Epithelial cell of prostate (primary cell): ENCODE measurements around the gene TRIM72.
A peak's percentile ranks its signal among the peaks of the same experiment; 100 is the strongest.
"Not testable (repeated sequence)": the region's sequence is repeated elsewhere in the genome, so short reads cannot be mapped to it uniquely, and the experiment has no call there.

Source experiments
- DNase-seq: peaks from one replicate; pipeline ENCODE4 v3.0.0-alpha.2; 2011; ENCODE audit warnings: low read depth, low spot score
- H3K27ac ChIP-seq: fragments of 450-650 bp; 2 replicates; pipeline ENCODE4 v1.5.1; 2017; ENCODE audit warnings: mild to moderate bottlenecking

Gene TRIM72

GRCh38 chr16:31206776-31207175 is 7.1 kb upstream of the TRIM72 start:
- no peak overlapping the region for H3K27ac ChIP-seq
- DNase-seq, result no peak

GRCh38 chr16:31213342-31213741 is 577 bp upstream of the TRIM72 start:
- H3K27ac ChIP-seq, result no peak overlapping the region
- DNase-seq, result no peak

- no peak overlapping the region for H3K27ac ChIP-seq
- DNase-seq, result no peak
Measured at GRCh38 chr16:31214708-31215286, 878 bp downstream of the TRIM72 start.

GRCh38 chr16:31215287-31216162 is 1.6 kb downstream of the TRIM72 start:
- no peak overlapping the region for H3K27ac ChIP-seq
- no peak for DNase-seq

- no peak within 1 kb of the TSS for H3K27ac ChIP-seq
- DNase-seq, result no peak
Measured at GRCh38 chr16:31216422-31217135, 2.7 kb downstream of the TRIM72 start, which contains the start of gene PYDC1. Gene PYDC1, minus strand, starts transcription at chr16:31217135. Its CDS starts 107 bp downstream, at chr16:31217028.

- no peak overlapping the region for H3K27ac ChIP-seq
- DNase-seq, result no peak
Measured at GRCh38 chr16:31217136-31217530, 3.2 kb downstream of the TRIM72 start.

- H3K27ac ChIP-seq, result no peak overlapping the region
- DNase-seq, result no peak
Measured at GRCh38 chr16:31219154-31219741, 5.3 kb downstream of the TRIM72 start.

GRCh38 chr16:31221357-31222160 is 7.6 kb downstream of the TRIM72 start:
- no peak for DNase-seq
- no peak overlapping the region for H3K27ac ChIP-seq

- DNase-seq, result no peak
- H3K27ac ChIP-seq, result no peak overlapping the region
Measured at GRCh38 chr16:31223044-31223443, 9.1 kb downstream of the TRIM72 start.

GRCh38 chr16:31224092-31224955 is 10.4 kb downstream of the TRIM72 start:
- H3K27ac ChIP-seq, result no peak overlapping the region
- no peak for DNase-seq

- H3K27ac ChIP-seq, result no peak overlapping the region
- no peak for DNase-seq
Measured at GRCh38 chr16:31225193-31225592, 11.3 kb downstream of the TRIM72 start.

GRCh38 chr16:31228206-31228605 is 14.3 kb downstream of the TRIM72 start:
- DNase-seq, result no peak
- H3K27ac ChIP-seq, result no peak overlapping the region

- no peak for DNase-seq
- H3K27ac ChIP-seq, result no peak overlapping the region
Measured at GRCh38 chr16:31229501-31229900, 15.6 kb downstream of the TRIM72 start.

GRCh38 chr16:31238041-31238440 is 24.1 kb downstream of the TRIM72 start:
- no peak for DNase-seq
- no peak overlapping the region for H3K27ac ChIP-seq

GRCh38 chr16:31242206-31242605 is 28.3 kb downstream of the TRIM72 start:
- peak; percentile 16 for DNase-seq
- no peak overlapping the region for H3K27ac ChIP-seq

- DNase-seq, result no peak
- H3K27ac ChIP-seq, result no peak overlapping the region
Measured at GRCh38 chr16:31243734-31244670, 30.1 kb downstream of the TRIM72 start.

- H3K27ac ChIP-seq, DNase-seq: not testable (repeated sequence)
Measured at GRCh38 chr16:31245598-31245997, 31.7 kb downstream of the TRIM72 start.

- no peak overlapping the region for H3K27ac ChIP-seq
- DNase-seq, result no peak
Measured at GRCh38 chr16:31246296-31246695, 32.4 kb downstream of the TRIM72 start.
